ENCODE measurements around the gene GORAB.

GORAB gene

DNA sequence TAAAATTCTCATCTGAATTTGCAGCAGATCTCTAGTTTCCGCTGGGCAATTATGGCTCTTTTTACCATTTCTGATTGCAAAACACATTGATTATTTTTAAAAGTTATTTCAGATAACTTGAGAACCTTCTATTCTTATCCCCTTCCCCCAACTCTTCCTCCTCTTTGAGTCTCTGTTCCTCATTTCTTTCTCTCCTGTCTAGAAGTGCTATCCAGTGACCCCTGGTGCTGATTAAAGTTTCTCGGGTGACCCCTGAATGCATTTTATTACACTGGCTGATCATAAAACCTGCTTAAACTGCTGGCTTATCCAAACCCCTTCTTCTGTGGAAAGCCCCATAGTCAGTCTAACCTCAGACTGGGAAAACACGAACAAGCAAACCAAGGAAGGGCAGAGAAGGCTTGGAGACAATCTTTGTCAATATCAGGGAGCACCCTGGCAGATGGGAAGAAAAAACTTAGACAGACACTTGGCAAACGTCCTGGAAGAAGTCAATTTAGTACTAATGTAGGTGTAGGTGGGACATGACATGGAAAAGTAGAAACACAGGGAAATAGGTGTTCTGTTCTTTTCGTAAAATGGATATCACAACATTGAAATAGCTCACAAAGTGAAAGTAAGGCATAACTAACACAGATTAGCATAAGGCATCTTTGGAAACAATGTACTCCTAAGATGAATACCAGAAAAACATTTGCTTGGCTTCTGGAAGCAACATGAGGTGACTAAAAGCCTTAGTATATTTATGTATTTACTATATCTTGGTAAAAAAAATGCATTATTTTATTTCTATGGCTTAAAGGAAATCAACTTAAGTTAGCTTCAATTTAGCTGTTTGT, 61.4 kb downstream of the GORAB start:
- DNase-seq, result no peak

DNA sequence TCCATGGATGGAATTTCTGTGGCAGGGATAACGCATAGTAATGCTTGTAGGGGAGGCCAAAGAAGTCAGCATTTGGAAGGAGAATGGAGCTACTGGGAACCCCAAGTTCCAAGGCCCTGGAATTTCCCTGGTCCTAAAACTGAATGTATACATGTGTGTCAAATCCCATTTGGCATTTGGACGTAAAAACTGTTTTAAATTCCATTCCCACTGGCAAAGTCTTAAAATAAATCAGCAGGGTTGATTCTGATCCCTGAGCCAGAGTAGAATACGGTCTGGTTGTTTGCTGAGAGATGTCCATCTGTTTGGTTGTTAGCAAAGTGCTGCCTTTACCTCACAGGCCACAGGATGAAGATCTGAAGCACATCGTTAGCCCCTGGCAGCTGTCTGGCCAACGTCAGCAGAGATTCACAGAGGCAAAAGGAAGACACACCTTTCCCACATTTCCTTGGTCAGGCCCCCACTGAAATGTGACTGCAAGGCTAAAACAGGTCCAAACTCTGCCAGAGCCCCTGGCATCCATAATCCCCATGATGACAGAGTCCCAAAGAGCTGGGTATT, 62.2 kb downstream of the GORAB start:
- no peak for DNase-seq

GRCh38 chr1:170596701-170597100, 64.7 kb downstream of the GORAB start:
- no peak for DNase-seq

DNA sequence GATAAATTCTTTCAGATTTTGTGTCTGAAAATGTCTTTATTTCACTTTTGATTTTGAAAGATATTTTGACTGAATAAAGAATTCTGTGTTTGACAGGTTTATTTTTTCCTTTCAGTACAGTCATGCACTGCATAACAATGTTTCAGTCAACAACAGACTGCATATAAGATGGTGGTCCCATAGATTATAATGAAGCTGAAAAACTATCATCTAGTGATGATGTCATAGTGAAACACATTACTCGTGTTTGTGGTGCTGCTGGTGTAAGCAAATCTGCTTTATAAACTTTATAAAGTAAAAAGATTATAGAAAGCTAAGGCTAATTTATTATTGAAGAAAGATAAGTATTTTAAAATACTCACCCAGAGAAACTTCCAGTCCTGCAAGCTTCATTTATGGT, 66.7 kb downstream of the GORAB start:
- no peak for DNase-seq

DNA sequence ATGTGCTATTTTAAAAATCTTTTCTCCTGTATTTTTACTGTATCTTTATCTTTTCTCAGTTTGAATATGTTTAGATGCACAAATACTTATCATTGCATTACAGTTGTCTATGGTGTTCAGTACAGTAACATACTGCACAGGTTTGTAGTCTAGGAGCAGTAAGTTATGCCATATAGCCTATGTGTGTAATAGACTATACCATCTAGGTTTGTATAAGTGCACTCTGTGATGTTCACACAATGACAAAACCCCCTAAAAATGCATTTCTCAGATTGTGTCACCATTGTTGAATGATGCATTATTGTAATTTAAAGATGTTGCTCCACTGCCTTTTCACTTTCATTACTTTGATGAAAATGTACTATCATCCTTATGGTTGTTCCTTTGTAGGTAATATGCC, 67.1 kb downstream of the GORAB start:
- no peak for DNase-seq

GRCh38 chr1:170601866-170602265, 69.9 kb downstream of the GORAB start:
- DNase-seq, result no peak
